K562 (cell line): Measurements from ENCODE around the gene SLC39A11.

ENCODE experiments used
- IRF9 ChIP-seq: fragments of 450-650 bp; IDR thresholded peaks from 2 replicates; pipeline ENCODE4 v1.6.1; 2016; ENCODE audit warnings: missing biosample characterization, missing genetic modification characterization
- MYBL2 ChIP-seq, 2 experiments: fragments of 450-650 bp in 1 of 2; sonication (generic) in 1 of 2; formaldehyde crosslinking in 1 of 2; IDR thresholded peaks; 2 replicates each; pipeline versions ENCODE4 v1.6.1 to v1.8.1; 2017 to 2022; ENCODE audit warnings: borderline replicate concordance in 1 of 2, inconsistent platforms in 1 of 2, low read depth in 1 of 2, mild to moderate bottlenecking in 1 of 2, missing genetic modification reagents in 1 of 2, moderate library complexity in 1 of 2
- RBM22 ChIP-seq: fragments of 200-400 bp; formaldehyde crosslinking; IDR thresholded peaks from 2 replicates; pipeline ENCODE4 v1.6.1; 2018; ENCODE audit warnings: low read length, low read depth; ENCODE audit not compliant: poor library complexity, severe bottlenecking
- SRF ChIP-seq, 2 experiments: fragments of 250-450, 450-650 bp in 1 of 2; sonication (Bioruptor Pico) in 1 of 2; sonication (generic) in 1 of 2; formaldehyde crosslinking; IDR thresholded peaks; 2 replicates each; pipeline versions ENCODE4 v1.5.0 to v1.5.1; 2020 to 2022; ENCODE audit warnings: mild to moderate bottlenecking in 1 of 2, missing genetic modification reagents in 1 of 2
- ZNF311 ChIP-seq: fragments of 250-450 bp; sonication (Bioruptor Pico); IDR thresholded peaks from 2 replicates; pipeline ENCODE4 v1.4.0; 2020; ENCODE audit warnings: mild to moderate bottlenecking, moderate library complexity
- ZNF395 ChIP-seq: fragments of 200-800 bp; sonication (Bioruptor generic); IDR thresholded peaks from 2 replicates; pipeline ENCODE4 v1.6.1; 2017; ENCODE audit warnings: missing genetic modification characterization, missing compliant biosample characterization

GRCh38 chr17:72890711-72891110 lies 201.8 kb downstream of the SLC39A11 start:
- TF ChIP-seq ZNF395 (CRISPR knock-in tag) (no peak), SRF (CRISPR knock-in tag; IDR thresholded peaks at IDR 0.05) (no peak), ZNF311 (CRISPR knock-in tag) (no peak), RBM22 (no peak), IRF9 (tag) (no peak), MYBL2 (IDR thresholded peaks at IDR 0.05; ENCODE audit: low read depth) (no peak), MYBL2 (CRISPR knock-in tag; IDR thresholded peaks at IDR 0.05; ENCODE audit: borderline replicate concordance) (no peak)
